RWPE2 (cell line): ENCODE results near the gene ARHGAP32.

ENCODE experiments used
- ATAC-seq: fragments of 200-7000 bp; cut with Tn5 transposase; 3 replicates; pipeline ENCODE4 v1.9.1; 2021; ENCODE audit warnings: low read depth
- DNase-seq: peaks from one replicate; pipeline ENCODE4 v3.0.0-alpha.2; 2020; ENCODE audit warnings: low spot score
- H3K27ac ChIP-seq: fragments of 450-650 bp; 2 replicates; pipeline ENCODE4 v1.5.1; 2017; ENCODE audit warnings: mild to moderate bottlenecking; ENCODE audit not compliant: poor library complexity, severe bottlenecking
- H3K27me3 ChIP-seq: fragments of 250-450 bp; sonication (Bioruptor Pico); 2 replicates; pipeline ENCODE4 v1.5.1; 2021; ENCODE audit warnings: mild to moderate bottlenecking, moderate library complexity; ENCODE audit not compliant: insufficient read depth, poor library complexity, severe bottlenecking
- H3K36me3 ChIP-seq: fragments of 250-450 bp; sonication (Bioruptor Pico); 2 replicates; pipeline ENCODE4 v1.5.1; 2020; ENCODE audit warnings: low read depth, mild to moderate bottlenecking, moderate library complexity
- H3K4me1 ChIP-seq: fragments of 250-450 bp; sonication (Bioruptor Pico); 2 replicates; pipeline ENCODE4 v1.5.1; 2021; ENCODE audit warnings: mild to moderate bottlenecking, moderate library complexity; ENCODE audit not compliant: insufficient read depth, poor library complexity, severe bottlenecking
- H3K4me3 ChIP-seq: fragments of 250-450 bp; sonication (Bioruptor Pico); 2 replicates; pipeline ENCODE4 v1.5.1; 2021; ENCODE audit warnings: mild to moderate bottlenecking, moderate library complexity; ENCODE audit not compliant: severe bottlenecking
- H3K9me3 ChIP-seq: fragments of 250-450 bp; sonication (Bioruptor Pico); 2 replicates; pipeline ENCODE4 v1.5.1; 2021; ENCODE audit warnings: mild to moderate bottlenecking, moderate library complexity; ENCODE audit not compliant: severe bottlenecking
- TF ChIP-seq, protein P1 (sequence below): fragments of 450-650 bp; IDR thresholded peaks from one replicate; pipeline ENCODE4 v1.5.1; 2017; ENCODE audit warnings: mild to moderate bottlenecking, moderate library complexity; ENCODE audit not compliant: poor library complexity, severe bottlenecking

ARHGAP32 gene

GRCh38 chr11:129035244-129035643 is 156.9 kb downstream of the ARHGAP32 start:
- TF ChIP-seq, protein P1, sequence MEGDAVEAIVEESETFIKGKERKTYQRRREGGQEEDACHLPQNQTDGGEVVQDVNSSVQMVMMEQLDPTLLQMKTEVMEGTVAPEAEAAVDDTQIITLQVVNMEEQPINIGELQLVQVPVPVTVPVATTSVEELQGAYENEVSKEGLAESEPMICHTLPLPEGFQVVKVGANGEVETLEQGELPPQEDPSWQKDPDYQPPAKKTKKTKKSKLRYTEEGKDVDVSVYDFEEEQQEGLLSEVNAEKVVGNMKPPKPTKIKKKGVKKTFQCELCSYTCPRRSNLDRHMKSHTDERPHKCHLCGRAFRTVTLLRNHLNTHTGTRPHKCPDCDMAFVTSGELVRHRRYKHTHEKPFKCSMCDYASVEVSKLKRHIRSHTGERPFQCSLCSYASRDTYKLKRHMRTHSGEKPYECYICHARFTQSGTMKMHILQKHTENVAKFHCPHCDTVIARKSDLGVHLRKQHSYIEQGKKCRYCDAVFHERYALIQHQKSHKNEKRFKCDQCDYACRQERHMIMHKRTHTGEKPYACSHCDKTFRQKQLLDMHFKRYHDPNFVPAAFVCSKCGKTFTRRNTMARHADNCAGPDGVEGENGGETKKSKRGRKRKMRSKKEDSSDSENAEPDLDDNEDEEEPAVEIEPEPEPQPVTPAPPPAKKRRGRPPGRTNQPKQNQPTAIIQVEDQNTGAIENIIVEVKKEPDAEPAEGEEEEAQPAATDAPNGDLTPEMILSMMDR: no peak
- H3K36me3 ChIP-seq: no peaks in the 10 kb centered on the region
- ATAC-seq: no peak
- no peaks in the 10 kb centered on the region for H3K27me3 ChIP-seq
- no peaks in the 10 kb centered on the region for H3K9me3 ChIP-seq
- H3K27ac ChIP-seq: no peak overlapping the region
- H3K4me1 ChIP-seq: no peaks in the 10 kb centered on the region
- H3K4me3 ChIP-seq: no peak overlapping the region
- DNase-seq: no peak

GRCh38 chr11:129034001-129034400 is 158.1 kb downstream of the ARHGAP32 start:
- Histone ChIP-seq H3K36me3 (no peaks in the 10 kb centered on the region), H3K4me1 (no peaks in the 10 kb centered on the region), H3K27ac (no peak overlapping the region), H3K27me3 (no peaks in the 10 kb centered on the region), H3K9me3 (no peaks in the 10 kb centered on the region), H3K4me3 (no peak overlapping the region)
- TF ChIP-seq, protein P1: no peak
- DNase-seq: no peak
- ATAC-seq: no peak

DNA sequence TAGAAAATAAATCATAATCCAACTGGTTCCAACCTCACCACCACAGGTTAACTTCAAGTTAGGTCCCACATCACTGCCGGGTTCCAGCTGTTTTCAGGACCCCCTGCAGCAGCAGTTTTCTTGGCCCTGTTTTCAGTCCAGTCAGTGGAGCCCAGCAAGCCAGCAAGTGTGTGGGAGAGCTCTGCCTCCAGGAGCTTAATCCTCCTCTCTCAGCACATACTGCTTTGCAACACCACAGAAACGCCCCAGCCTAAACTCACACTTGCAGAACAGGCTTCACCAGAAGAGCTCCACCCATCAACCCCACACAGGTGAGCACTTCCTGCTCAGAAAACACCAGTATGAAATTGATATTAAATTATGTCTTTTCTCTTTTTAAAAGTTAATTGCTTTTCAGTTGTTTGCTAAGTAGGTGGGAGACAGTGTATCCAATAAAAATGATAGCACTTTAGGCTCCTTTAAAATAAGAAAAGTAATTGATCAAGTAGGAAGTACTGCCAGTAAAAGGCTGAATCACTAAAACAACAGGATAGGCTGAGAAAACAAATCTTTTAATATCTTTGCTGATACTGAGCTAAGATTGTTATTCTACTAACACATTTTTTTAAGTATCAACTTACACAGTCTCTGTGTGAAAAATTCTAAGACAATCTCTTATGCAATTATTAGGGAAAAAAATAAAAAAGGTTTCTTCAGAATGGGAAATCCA is 168.0 kb downstream of the ARHGAP32 start:
- peak overlapping the region; percentile 22 for H3K4me3 ChIP-seq
- H3K4me1 ChIP-seq: peaks cover 29% of the 10 kb centered on the region
- TF ChIP-seq, protein P1: no peak
- ATAC-seq (peak; percentile 100), DNase-seq (peak; percentile 72)
- H3K36me3 ChIP-seq: peaks cover 9% of the 10 kb centered on the region; the same call in 1 of the 2 replicates
- H3K9me3 ChIP-seq: no peaks in the 10 kb centered on the region
- no peaks in the 10 kb centered on the region for H3K27me3 ChIP-seq
- peak overlapping the region; percentile 67 for H3K27ac ChIP-seq

- H3K27ac ChIP-seq: no peak overlapping the region
- no peak for ATAC-seq
- peaks cover 29% of the 10 kb centered on the region for H3K4me1 ChIP-seq
- no peaks in the 10 kb centered on the region for H3K27me3 ChIP-seq
- H3K36me3 ChIP-seq: peaks cover 9% of the 10 kb centered on the region; the same call in 1 of the 2 replicates
- no peak overlapping the region for H3K4me3 ChIP-seq
- no peak for DNase-seq
- TF ChIP-seq, protein P1: no peak
- H3K9me3 ChIP-seq: no peaks in the 10 kb centered on the region
These were observed 170.8 kb downstream of the ARHGAP32 start for GRCh38 chr11:129021295-129021694.

DNA sequence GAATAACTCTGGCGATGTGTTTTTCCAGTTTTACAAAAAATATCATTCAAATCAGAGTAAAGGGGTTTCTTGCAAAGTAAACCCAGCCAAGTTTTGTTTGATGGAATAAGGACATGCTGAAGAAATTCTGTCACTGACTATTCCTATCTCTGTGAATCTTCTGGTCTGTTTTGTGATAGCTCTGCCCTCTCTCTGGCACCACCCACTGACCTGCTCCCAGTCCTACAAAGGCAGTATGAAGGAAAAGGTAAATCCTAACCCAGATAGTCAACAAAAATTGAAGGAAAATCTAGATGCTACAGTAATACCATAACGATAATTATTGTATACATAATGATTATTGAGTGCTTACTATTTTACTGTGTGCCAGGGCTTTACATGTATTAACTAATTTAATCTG is 173.1 kb downstream of the ARHGAP32 start:
- Histone ChIP-seq H3K4me3 (no peak overlapping the region), H3K4me1 (peaks cover 16% of the 10 kb centered on the region), H3K27me3 (no peaks in the 10 kb centered on the region), H3K9me3 (no peaks in the 10 kb centered on the region), H3K27ac (no peak overlapping the region), H3K36me3 (no peaks in the 10 kb centered on the region)
- TF ChIP-seq, protein P1: peak; percentile 33
- no peak for ATAC-seq
- DNase-seq: no peak
